Measurements from ENCODE around the gene SP6.
A peak's percentile ranks its signal among the peaks of the same experiment; 100 is the strongest.

The SP6 gene

GRCh38 chr17:47896672-47897490, 45.9 kb upstream of the SP6 start:
- H3K4me1 ChIP-seq (ENCODE audit: low read length) = peaks cover 23% of the 10 kb centered on the region
- H3K9ac ChIP-seq (ENCODE audit: low read length) = peak overlapping the region; percentile 84
- peak overlapping the region; percentile 91 for H3K4me2 ChIP-seq (ENCODE audit: low read length)
- no peaks in the 10 kb centered on the region for H3K27me3 ChIP-seq (ENCODE audit: low read depth, low read length)
- 0 out of 2 replicates have a peak overlapping the region, but pooled peaks have one; percentile 70 for H3K27ac ChIP-seq (ENCODE audit: low read length)
- peaks cover 17% of the 10 kb centered on the region for H3K79me2 ChIP-seq (ENCODE audit: low read length)
- no peaks in the 10 kb centered on the region for H3K9me3 ChIP-seq (ENCODE audit: insufficient read depth, low read length)
- no peak for TF ChIP-seq EZH2phosphoT487 (IDR thresholded peaks at IDR 0.05; ENCODE audit: low read depth)
- TF ChIP-seq CTCF (IDR thresholded peaks at IDR 0.05; ENCODE audit: low read depth, low read length) = no peak
- H3K4me3 ChIP-seq (ENCODE audit: low read length) = peak overlapping the region; percentile 95
- no peak overlapping the region for H2AFZ ChIP-seq (ENCODE audit: low read depth, low read length)
- H3K36me3 ChIP-seq (replicated peaks; ENCODE audit: low read depth, low read length) = peaks cover 6% of the 10 kb centered on the region
- H4K20me1 ChIP-seq (ENCODE audit: insufficient read depth, low read length) = no peaks in the 10 kb centered on the region; the same call in 1 of the 2 replicates

GRCh38 chr17:47895856-47896671, 45.1 kb upstream of the SP6 start, which contains the start of gene SP2:
TSS of gene SP2 (plus strand) at chr17:47896236. CDS start at chr17:47896287, 51 bp downstream.
- no peaks in the 10 kb centered on the region for H3K9me3 ChIP-seq (ENCODE audit: insufficient read depth, low read length)
- peaks cover 17% of the 10 kb centered on the region for H3K79me2 ChIP-seq (ENCODE audit: low read length)
- H3K9ac ChIP-seq (ENCODE audit: low read length) = peak within 1 kb of the TSS; percentile 84
- H3K4me1 ChIP-seq (ENCODE audit: low read length) = peaks cover 32% of the 10 kb centered on the region
- TF ChIP-seq EZH2phosphoT487 (IDR thresholded peaks at IDR 0.05; ENCODE audit: low read depth) = no peak
- no peak for TF ChIP-seq CTCF (IDR thresholded peaks at IDR 0.05; ENCODE audit: low read depth, low read length)
- H3K27me3 ChIP-seq (ENCODE audit: low read depth, low read length) = no peaks in the 10 kb centered on the region
- peak within 1 kb of the TSS; percentile 95 for H3K4me3 ChIP-seq (ENCODE audit: low read length)
- peak within 1 kb of the TSS; percentile 70 for H3K27ac ChIP-seq (ENCODE audit: low read length)
- H2AFZ ChIP-seq (ENCODE audit: low read depth, low read length) = peak within 1 kb of the TSS; percentile 18; the same call in 1 of the 2 replicates
- H3K36me3 ChIP-seq (replicated peaks; ENCODE audit: low read depth, low read length) = peaks cover 6% of the 10 kb centered on the region
- peak within 1 kb of the TSS; percentile 91 for H3K4me2 ChIP-seq (ENCODE audit: low read length)
- no peaks in the 10 kb centered on the region; the same call in 1 of the 2 replicates for H4K20me1 ChIP-seq (ENCODE audit: insufficient read depth, low read length)

- peak overlapping the region; percentile 17 for H3K27ac ChIP-seq (ENCODE audit: low read length)
Measured at GRCh38 chr17:47895347-47895855, 44.4 kb upstream of the SP6 start.

More at GRCh38 chr17:47895347-47895855, 44.4 kb upstream of the SP6 start:
- Histone ChIP-seq H3K36me3 (replicated peaks; ENCODE audit: low read depth, low read length) (peaks cover 6% of the 10 kb centered on the region), H3K27me3 (ENCODE audit: low read depth, low read length) (no peaks in the 10 kb centered on the region), H3K4me2 (ENCODE audit: low read length) (peak overlapping the region; percentile 86), H3K79me2 (ENCODE audit: low read length) (peaks cover 17% of the 10 kb centered on the region), H3K4me3 (ENCODE audit: low read length) (peak overlapping the region; percentile 81), H4K20me1 (ENCODE audit: insufficient read depth, low read length) (no peaks in the 10 kb centered on the region; the same call in 1 of the 2 replicates), H2AFZ (ENCODE audit: low read depth, low read length) (peak overlapping the region; percentile 18; the same call in 1 of the 2 replicates), H3K9me3 (ENCODE audit: insufficient read depth, low read length) (no peaks in the 10 kb centered on the region), H3K4me1 (ENCODE audit: low read length) (peaks cover 37% of the 10 kb centered on the region), H3K9ac (ENCODE audit: low read length) (peak overlapping the region; percentile 67)
- TF ChIP-seq EZH2phosphoT487 (IDR thresholded peaks at IDR 0.05; ENCODE audit: low read depth) (no peak), CTCF (IDR thresholded peaks at IDR 0.05; ENCODE audit: low read depth, low read length) (no peak)

All from OCI-LY3 (cell line).